Activated CD8-positive, alpha-beta memory T cell treated with anti-CD3 and anti-CD28 coated beads for 36 hours (primary cell): Measurements from ENCODE around the gene SPAG16. TPM values are rescaled to one million over a fixed set of nuclear protein-coding genes. Genes with fewer than 3 reads are reported as not detected.

Experiments used
- CTCF ChIA-PET: fragments of 350-600 bp; sonication (Branson Sonifier 250); formaldehyde crosslinking; loops from one replicate; lab custom pipeline; 2021; ENCODE audit warnings: antibody characterized with exemption; lab: Charles Lee
- POLR2A ChIA-PET: fragments of 350-600 bp; sonication (Branson Sonifier 250); formaldehyde crosslinking; loops from one replicate; lab custom pipeline; 2021; ENCODE audit warnings: antibody characterized with exemption; lab: Charles Lee
- total RNA-seq, 2 experiments: library from RNA; stranded (reverse); gene quantifications; one replicate each; pipeline ENCODE4 v1.2.3, GENCODE V29; 2021

Gene SPAG16
- total RNA-seq, 2 experiments from 2014 or later, result 7.0 to 10.3 TPM

DNA sequence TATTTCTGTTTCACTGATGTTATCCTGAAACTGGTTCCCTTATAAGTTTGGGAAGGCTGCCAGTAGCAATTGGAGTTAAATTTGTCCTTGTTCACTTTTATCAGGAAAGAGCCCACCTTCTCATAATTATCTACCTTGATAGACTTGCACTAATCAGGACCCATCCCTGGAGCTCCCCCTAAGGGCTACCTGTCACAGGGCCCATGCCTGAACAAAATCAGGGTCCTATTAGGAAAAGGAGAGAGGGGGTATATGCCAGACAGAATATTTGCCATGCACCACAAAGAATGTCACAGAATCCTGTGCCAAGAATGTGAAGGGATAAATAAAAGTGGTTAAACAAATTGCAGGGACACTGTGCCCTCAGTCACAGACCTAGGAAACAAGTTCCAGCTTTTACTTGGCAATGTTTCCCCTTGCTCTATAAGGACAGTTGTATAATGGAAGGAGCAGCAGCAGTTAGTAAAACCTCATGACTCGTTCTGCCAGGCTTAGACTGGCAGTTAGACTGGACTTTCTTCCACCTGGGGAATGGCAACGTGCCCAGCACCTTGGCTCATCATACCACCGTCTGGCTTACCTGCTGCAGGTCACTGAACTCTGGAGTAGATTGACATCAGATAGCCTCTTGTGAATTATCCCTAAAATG lies 1094.3 kb downstream of the SPAG16 start:
- ChIA-PET POLR2A (no interaction called here), CTCF (no interaction called here)

DNA sequence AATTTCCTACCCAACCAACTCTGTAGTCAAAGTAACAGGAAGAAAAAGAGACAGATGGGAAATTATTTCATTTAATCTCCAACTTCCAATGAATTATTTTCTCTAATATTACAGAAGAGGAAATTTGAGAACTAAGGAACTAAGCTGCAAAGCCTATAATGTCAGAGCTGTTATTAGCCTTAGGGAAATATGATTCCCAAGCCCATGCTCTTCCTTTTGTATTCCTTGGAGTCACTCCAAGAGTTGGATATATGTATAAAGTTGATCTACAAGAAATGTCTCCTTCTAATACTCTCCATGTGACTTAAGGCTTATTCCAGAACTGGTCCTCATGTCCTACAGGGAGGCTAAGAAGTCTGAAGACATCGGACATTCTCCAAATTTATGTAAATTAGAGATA lies 1095.0 kb downstream of the SPAG16 start:
- CTCF ChIA-PET, result no interaction called here
- POLR2A ChIA-PET, result no interaction called here

- POLR2A ChIA-PET, result no interaction called here
- CTCF ChIA-PET, result no interaction called here
Observed at GRCh38 chr2:214380681-214381080, 1096.4 kb downstream of the SPAG16 start.

DNA sequence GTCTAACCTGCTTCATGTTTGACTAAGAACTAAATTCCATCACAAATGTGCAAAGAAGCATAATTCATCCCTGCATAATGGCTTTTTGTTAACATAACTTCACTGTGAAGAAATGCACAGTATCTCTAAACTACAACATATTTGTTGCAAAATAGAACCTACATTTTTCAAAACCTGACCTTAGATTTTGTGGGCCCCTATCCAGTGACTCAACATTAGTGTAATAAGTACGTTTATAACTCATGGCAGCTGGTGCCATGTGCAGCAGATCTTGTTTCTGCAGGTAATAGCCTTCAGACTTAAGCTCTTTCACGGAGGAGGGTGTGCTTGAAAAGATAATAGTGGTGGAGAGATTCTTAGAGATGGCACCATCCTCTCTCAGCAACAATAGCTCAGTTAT lies 1098.0 kb downstream of the SPAG16 start:
- ChIA-PET CTCF (no interaction called here), POLR2A (no interaction called here)

DNA sequence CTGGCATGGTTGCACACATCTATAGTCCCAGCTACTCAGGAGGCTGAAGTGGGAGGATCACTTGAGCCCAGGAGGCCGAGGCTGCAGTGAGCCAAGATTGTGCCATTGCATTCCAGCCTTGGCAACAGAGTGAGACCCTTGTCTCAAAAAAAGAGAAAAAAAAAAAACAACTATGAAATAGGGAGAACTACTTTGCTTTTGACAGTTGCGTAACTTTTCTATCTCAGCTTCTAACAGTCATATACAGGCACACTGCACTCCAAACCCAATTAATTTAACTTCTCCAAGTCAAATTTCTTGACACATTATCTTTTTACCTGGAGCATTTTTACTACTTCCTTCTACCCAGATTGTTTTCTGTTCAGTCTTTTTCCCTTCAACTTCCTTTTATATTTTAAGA lies 1102.5 kb downstream of the SPAG16 start:
- POLR2A ChIA-PET, result no interaction called here
- CTCF ChIA-PET, result interaction anchor here (0.7 kb wide), 1 partner anchor 114 kb away, joined by 3 read pairs; no protein-coding TSS in a partner anchor

- ChIA-PET CTCF (no interaction called here), POLR2A (no interaction called here)
Observed at GRCh38 chr2:214389334-214389733, 1105.1 kb downstream of the SPAG16 start.

- CTCF ChIA-PET, result no interaction called here
Observed at GRCh38 chr2:214393796-214394195, 1109.5 kb downstream of the SPAG16 start.

DNA sequence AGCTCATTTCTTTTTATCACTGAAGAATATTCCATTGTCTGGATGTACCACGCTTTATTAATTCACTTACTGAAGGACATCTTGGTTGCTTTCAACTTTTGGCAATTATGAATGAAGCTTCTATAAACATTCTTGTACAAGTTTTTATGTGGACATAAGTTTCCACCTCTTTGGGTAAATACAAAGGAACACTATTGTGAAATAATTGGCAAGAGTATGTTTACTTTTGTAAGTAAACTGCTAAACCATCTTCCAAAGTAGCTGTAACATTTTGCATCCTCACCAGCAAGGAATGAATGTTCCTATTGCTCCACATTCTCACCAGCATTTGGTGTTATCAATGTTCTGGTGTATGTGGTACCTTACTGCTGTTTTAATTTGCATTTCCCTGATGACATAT lies 1110.8 kb downstream of the SPAG16 start:
- ChIA-PET CTCF (no interaction called here), POLR2A (no interaction called here)

More at GRCh38 chr2:214393796-214394195, 1109.5 kb downstream of the SPAG16 start:
- POLR2A ChIA-PET, result no interaction called here

- ChIA-PET POLR2A (no interaction called here), CTCF (no interaction called here)
Observed at GRCh38 chr2:214401580-214401979, 1117.3 kb downstream of the SPAG16 start.

DNA sequence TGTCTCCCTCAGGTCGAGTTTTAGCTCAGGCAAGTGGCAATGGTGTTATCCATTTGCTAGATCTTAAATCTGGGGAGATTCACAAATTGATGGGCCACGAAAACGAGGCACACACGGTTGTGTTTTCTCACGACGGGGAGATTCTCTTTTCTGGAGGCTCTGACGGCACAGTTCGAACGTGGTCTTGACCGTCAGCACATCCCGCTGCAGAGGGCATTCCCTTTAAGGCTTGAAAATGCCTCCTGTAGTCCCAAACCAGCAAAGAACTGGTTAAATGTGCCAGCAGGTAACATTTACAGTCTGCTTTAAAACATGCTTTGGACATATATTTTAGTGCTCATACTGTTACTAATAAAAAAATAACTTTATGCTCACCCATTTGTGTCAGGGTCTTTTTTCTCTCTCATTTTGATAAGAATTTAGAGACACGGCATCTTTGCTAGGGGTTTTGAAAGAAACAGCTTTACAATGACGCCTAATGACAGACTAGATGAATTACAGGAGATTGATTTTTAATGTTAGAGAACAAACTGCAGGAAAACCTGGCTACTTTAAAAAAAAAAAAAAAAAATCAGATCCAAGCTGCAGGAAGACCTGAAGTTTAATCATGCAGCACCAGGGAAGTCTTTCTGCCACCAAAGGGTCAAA lies 1126.0 kb downstream of the SPAG16 start:
- CTCF ChIA-PET, result no interaction called here
- POLR2A ChIA-PET, result no interaction called here

- ChIA-PET CTCF (no interaction called here), POLR2A (interaction anchor here (0.6 kb wide), 1 partner anchor 834 kb away, joined by 3 read pairs; no protein-coding TSS in a partner anchor)
Observed at GRCh38 chr2:214410918-214411554, 1126.8 kb downstream of the SPAG16 start, which contains the start of gene VWC2L. TSS of gene VWC2L (plus strand) at chr2:214411054. CDS start at chr2:214414194, 3,140 bp downstream.

GRCh38 chr2:214412679-214413078 lies 1128.4 kb downstream of the SPAG16 start:
- CTCF ChIA-PET, result no interaction called here
- POLR2A ChIA-PET, result no interaction called here

- CTCF ChIA-PET, result no interaction called here
- POLR2A ChIA-PET, result no interaction called here
Observed at GRCh38 chr2:214436470-214436869, 1152.2 kb downstream of the SPAG16 start.

- ChIA-PET CTCF (no interaction called here), POLR2A (no interaction called here)
Observed at GRCh38 chr2:214450118-214450894, 1166.0 kb downstream of the SPAG16 start.

- POLR2A ChIA-PET, result no interaction called here
Observed at GRCh38 chr2:214451516-214452275, 1167.4 kb downstream of the SPAG16 start.

More at GRCh38 chr2:214451516-214452275, 1167.4 kb downstream of the SPAG16 start:
- CTCF ChIA-PET, result no interaction called here
